Measurements from ENCODE around the gene COQ8A.

COQ8A gene

GRCh38 chr1:226940029-226940805 lies at the start of gene COQ8A:
TSS of gene COQ8A (plus strand) at chr1:226940294. CDS start at chr1:226961386, 21,092 bp downstream.
- DNase-seq (ENCODE audit: low spot score in 2 of 2) (peak; percentile 93 to 98), ATAC-seq (ENCODE audit: low read depth) (peak; percentile 87)
- Mint-ChIP-seq H3K4me1 (peaks cover 41% of the 10 kb centered on the region), H3K27me3 (no peaks in the 10 kb centered on the region), H3K36me3 (peaks cover 7% of the 10 kb centered on the region), H3K27ac (peak within 1 kb of the TSS; percentile 96), H3K4me3 (peak within 1 kb of the TSS; percentile 94), H3K9me3 (peaks cover 4% of the 10 kb centered on the region)

DNA sequence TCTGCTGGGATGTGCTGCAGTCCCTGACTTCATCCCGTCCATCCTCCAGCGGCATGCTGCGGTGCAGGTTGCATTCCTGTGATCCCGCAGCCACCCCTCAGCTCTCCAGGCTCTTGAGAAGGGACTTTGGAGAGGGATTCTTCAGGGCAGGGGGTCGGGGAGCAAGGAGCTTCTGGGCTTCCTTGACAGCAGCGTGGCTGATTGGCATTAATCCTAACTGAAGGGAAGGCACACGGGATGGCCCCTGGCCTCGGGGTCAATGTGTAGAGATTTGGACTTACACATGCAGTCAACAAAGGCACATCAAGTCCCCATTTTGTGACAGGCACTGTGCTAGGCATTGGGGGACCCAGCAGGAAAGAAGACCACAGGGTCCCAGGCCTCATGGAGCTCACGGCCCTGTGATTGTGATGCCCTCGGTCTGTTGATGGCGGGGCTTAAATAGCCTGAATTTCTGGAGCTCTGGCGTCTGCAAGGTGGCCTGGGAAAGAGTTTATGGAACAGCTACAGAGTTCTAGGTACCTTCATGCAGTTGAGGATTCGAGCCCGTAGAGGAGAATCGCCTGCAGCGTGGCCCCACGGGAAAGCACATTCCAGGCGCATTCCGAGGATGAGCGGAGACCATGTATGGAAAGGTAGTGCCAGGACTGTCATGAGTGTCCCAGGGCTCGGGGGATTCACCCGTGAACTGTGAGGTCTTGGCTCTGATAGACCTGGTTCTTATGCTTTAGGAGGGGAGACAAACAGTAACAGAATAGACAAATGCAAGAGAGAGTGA lies 49.6 kb upstream of the COQ8A start:
- Mint-ChIP-seq H3K9me3 (no peaks in the 10 kb centered on the region), H3K4me3 (no peak overlapping the region), H3K27me3 (no peaks in the 10 kb centered on the region), H3K36me3 (peaks cover 21% of the 10 kb centered on the region), H3K4me1 (peaks cover 7% of the 10 kb centered on the region), H3K27ac (no peak overlapping the region)
- no peak for ATAC-seq (ENCODE audit: low read depth)
- DNase-seq (ENCODE audit: low spot score in 2 of 2), result no peak

GRCh38 chr1:226891346-226891745 lies 48.7 kb upstream of the COQ8A start:
- no peak for ATAC-seq (ENCODE audit: low read depth)
- no peak for DNase-seq (ENCODE audit: low spot score in 2 of 2)
- Mint-ChIP-seq H3K4me1 (peaks cover 2% of the 10 kb centered on the region), H3K9me3 (no peaks in the 10 kb centered on the region), H3K27me3 (no peaks in the 10 kb centered on the region), H3K36me3 (peaks cover 20% of the 10 kb centered on the region), H3K27ac (no peak overlapping the region), H3K4me3 (no peak overlapping the region)

GRCh38 chr1:226891846-226892523 lies 48.1 kb upstream of the COQ8A start:
- H3K27me3 Mint-ChIP-seq, result no peaks in the 10 kb centered on the region
- no peaks in the 10 kb centered on the region for H3K4me1 Mint-ChIP-seq
- no peak for DNase-seq (ENCODE audit: low spot score in 2 of 2)
- ATAC-seq (ENCODE audit: low read depth), result no peak
- H3K9me3 Mint-ChIP-seq, result no peaks in the 10 kb centered on the region
- H3K36me3 Mint-ChIP-seq, result peaks cover 19% of the 10 kb centered on the region
- H3K4me3 Mint-ChIP-seq, result no peak overlapping the region
- H3K27ac Mint-ChIP-seq, result no peak overlapping the region

- DNase-seq (ENCODE audit: low spot score in 2 of 2), result no peak
- Mint-ChIP-seq H3K9me3 (no peaks in the 10 kb centered on the region), H3K27me3 (no peaks in the 10 kb centered on the region), H3K27ac (no peak overlapping the region), H3K36me3 (peaks cover 22% of the 10 kb centered on the region), H3K4me3 (no peak overlapping the region), H3K4me1 (no peaks in the 10 kb centered on the region)
- no peak for ATAC-seq (ENCODE audit: low read depth)
These were observed 47.6 kb upstream of the COQ8A start for GRCh38 chr1:226892524-226892875.

DNA sequence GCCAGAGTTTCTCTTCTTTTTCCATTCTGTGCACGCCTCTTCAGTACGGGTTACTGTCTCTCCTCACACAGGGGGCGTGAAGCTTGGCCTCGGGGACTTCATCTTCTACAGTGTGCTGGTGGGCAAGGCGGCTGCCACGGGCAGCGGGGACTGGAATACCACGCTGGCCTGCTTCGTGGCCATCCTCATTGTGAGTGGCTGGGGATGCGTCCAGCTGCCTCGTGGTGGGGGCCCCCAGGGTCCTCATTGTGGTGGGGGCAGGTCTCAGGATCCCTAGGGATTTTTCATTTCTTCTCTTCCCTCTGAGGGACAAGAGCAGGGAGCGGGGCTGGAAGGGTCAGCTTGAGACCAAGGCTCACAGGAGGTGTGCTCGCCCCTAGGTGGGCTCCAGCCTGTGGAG lies 46.2 kb upstream of the COQ8A start:
- Mint-ChIP-seq H3K27ac (no peak overlapping the region), H3K4me3 (no peak overlapping the region), H3K27me3 (no peaks in the 10 kb centered on the region), H3K4me1 (no peaks in the 10 kb centered on the region), H3K36me3 (peaks cover 23% of the 10 kb centered on the region), H3K9me3 (no peaks in the 10 kb centered on the region)
- no peak for ATAC-seq (ENCODE audit: low read depth)
- no peak for DNase-seq (ENCODE audit: low spot score in 2 of 2)

DNA sequence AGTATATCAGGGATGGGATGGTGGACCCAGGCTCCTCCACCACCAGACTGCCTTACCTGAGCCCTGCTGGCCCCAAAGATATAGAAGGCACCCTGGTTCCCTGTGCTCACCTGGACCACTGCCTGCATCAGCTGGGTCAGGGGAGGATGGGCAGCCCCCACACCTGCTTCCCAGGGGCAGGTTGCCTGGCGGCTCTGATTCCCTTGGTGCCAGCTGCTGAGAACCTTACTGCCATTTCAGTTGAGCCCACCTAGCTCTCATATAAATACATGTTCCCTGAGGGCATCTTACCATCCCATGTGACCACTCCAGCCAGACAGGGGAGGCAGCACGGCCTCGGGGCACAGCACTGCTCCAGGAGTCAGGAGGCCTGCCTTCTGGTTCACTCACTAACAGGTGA lies 45.3 kb upstream of the COQ8A start:
- ATAC-seq (ENCODE audit: low read depth), result no peak
- H3K27ac Mint-ChIP-seq, result no peak overlapping the region
- no peaks in the 10 kb centered on the region for H3K9me3 Mint-ChIP-seq
- no peak for DNase-seq (ENCODE audit: low spot score in 2 of 2)
- peaks cover 31% of the 10 kb centered on the region for H3K36me3 Mint-ChIP-seq
- no peaks in the 10 kb centered on the region for H3K4me1 Mint-ChIP-seq
- H3K4me3 Mint-ChIP-seq, result no peak overlapping the region
- no peaks in the 10 kb centered on the region for H3K27me3 Mint-ChIP-seq

GRCh38 chr1:226895644-226896043 lies 44.5 kb upstream of the COQ8A start:
- ATAC-seq (ENCODE audit: low read depth) (no peak), DNase-seq (ENCODE audit: low spot score in 2 of 2) (no peak)
- Mint-ChIP-seq H3K27ac (no peak overlapping the region), H3K36me3 (peaks cover 36% of the 10 kb centered on the region), H3K4me3 (no peak overlapping the region), H3K27me3 (no peaks in the 10 kb centered on the region), H3K4me1 (no peaks in the 10 kb centered on the region), H3K9me3 (no peaks in the 10 kb centered on the region)

DNA sequence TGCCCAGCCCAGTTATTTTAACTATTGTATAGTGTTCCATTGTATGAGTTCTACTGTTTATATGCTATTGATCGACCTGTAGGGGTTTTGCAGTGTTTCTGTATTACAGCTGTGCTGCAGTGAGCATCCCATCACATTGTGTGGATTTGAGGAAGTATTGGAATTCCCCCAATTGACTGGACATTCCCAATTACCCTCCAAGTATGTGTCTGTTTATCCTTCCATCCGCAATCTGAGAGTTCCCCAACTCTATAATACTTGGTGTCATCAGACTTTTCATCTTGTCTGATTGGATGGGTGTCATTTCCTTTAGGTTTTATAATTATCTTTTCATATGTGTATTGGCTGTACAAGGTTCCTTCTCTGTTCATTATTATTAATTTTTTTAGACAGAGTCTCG lies 41.8 kb upstream of the COQ8A start:
- DNase-seq (ENCODE audit: low spot score in 2 of 2) (no peak), ATAC-seq (ENCODE audit: low read depth) (no peak)
- Mint-ChIP-seq H3K27ac (no peak overlapping the region), H3K9me3 (no peaks in the 10 kb centered on the region), H3K36me3 (peaks cover 31% of the 10 kb centered on the region), H3K27me3 (no peaks in the 10 kb centered on the region), H3K4me3 (no peak overlapping the region), H3K4me1 (no peaks in the 10 kb centered on the region)

- Mint-ChIP-seq H3K4me3 (no peak overlapping the region), H3K27me3 (no peaks in the 10 kb centered on the region), H3K4me1 (peaks cover 2% of the 10 kb centered on the region), H3K9me3 (no peaks in the 10 kb centered on the region), H3K36me3 (peaks cover 29% of the 10 kb centered on the region), H3K27ac (no peak overlapping the region)
- ATAC-seq (ENCODE audit: low read depth) (no peak), DNase-seq (ENCODE audit: low spot score in 2 of 2) (no peak)
These were observed 38.7 kb upstream of the COQ8A start for GRCh38 chr1:226901421-226901820.

GRCh38 chr1:226902601-226903000 lies 37.5 kb upstream of the COQ8A start:
- H3K36me3 Mint-ChIP-seq, result peaks cover 25% of the 10 kb centered on the region
- no peaks in the 10 kb centered on the region for H3K9me3 Mint-ChIP-seq
- ATAC-seq (ENCODE audit: low read depth) (no peak), DNase-seq (ENCODE audit: low spot score in 2 of 2) (no peak)
- no peaks in the 10 kb centered on the region for H3K27me3 Mint-ChIP-seq
- no peak overlapping the region for H3K27ac Mint-ChIP-seq
- H3K4me3 Mint-ChIP-seq, result no peak overlapping the region
- peaks cover 2% of the 10 kb centered on the region for H3K4me1 Mint-ChIP-seq

- no peak overlapping the region for H3K27ac Mint-ChIP-seq
- H3K9me3 Mint-ChIP-seq, result no peaks in the 10 kb centered on the region
- ATAC-seq (ENCODE audit: low read depth) (no peak), DNase-seq (ENCODE audit: low spot score in 2 of 2) (no peak)
- H3K4me3 Mint-ChIP-seq, result no peak overlapping the region
- H3K36me3 Mint-ChIP-seq, result peaks cover 24% of the 10 kb centered on the region
- H3K4me1 Mint-ChIP-seq, result peaks cover 2% of the 10 kb centered on the region
- H3K27me3 Mint-ChIP-seq, result no peaks in the 10 kb centered on the region
These were observed 36.0 kb upstream of the COQ8A start for GRCh38 chr1:226903819-226904716.

DNA sequence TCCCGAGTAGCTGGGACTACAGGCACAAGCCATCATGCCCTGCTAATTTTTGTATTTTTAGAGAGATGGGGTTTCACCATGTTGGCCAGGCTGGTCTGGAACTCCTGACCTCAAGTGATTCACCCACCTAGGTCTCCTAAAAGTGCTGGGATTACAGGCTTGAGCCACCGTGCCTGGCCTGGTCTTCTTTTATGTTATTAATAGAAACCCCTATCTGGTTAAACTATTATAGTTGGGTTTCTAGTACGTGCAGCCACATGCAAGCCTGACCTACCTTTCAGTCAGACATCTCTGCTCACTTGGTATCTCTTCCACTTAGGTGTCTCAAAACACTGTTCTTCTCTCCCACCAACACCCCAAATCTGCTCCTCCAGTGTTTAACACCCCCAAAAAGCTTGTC lies 35.3 kb upstream of the COQ8A start:
- Mint-ChIP-seq H3K4me3 (no peak overlapping the region), H3K27ac (no peak overlapping the region), H3K4me1 (peaks cover 2% of the 10 kb centered on the region), H3K36me3 (peaks cover 17% of the 10 kb centered on the region), H3K9me3 (no peaks in the 10 kb centered on the region), H3K27me3 (no peaks in the 10 kb centered on the region)
- DNase-seq (ENCODE audit: low spot score in 2 of 2), result no peak
- no peak for ATAC-seq (ENCODE audit: low read depth)

All from memory B cell (primary cell).